Suprapubic skin (tissue), 4 donors: ENCODE data around the gene PRKCG.

Experiments
- CTCF ChIP-seq, 2 donors: fragments of 200-600 bp in 1 of 2; fragments of 450-650 bp in 1 of 2; sonication (generic) in 1 of 2; IDR thresholded peaks; one replicate each; pipeline ENCODE4 v1.5.1; 2016 to 2019; ENCODE audit warnings: antibody characterized with exemption in 2 of 2, mild to moderate bottlenecking in 1 of 2, moderate library complexity in 1 of 2
- EP300 ChIP-seq: sonication (generic); formaldehyde crosslinking; IDR thresholded peaks from one replicate; pipeline ENCODE4 v1.6.1; 2017; ENCODE audit warnings: antibody characterized with exemption
- POLR2A ChIP-seq, 2 donors: fragments of 450-650 bp; IDR thresholded peaks; one replicate each; pipeline ENCODE4 v1.6.1; 2017; ENCODE audit warnings: antibody characterized with exemption in 2 of 2, mild to moderate bottlenecking in 2 of 2, moderate library complexity in 2 of 2
- POLR2AphosphoS5 ChIP-seq, 3 donors: sonication (generic); formaldehyde crosslinking; IDR thresholded peaks; one replicate each; pipeline ENCODE4 v1.6.1; 2017; ENCODE audit warnings: antibody characterized with exemption in 3 of 3

GRCh38 chr19:53865918-53866864 is 15.8 kb upstream of the PRKCG start:
- TF ChIP-seq CTCF (IDR thresholded peaks at IDR 0.05) (no peak), POLR2A (IDR thresholded peaks at IDR 0.05) (peak in 1 of 2 donors; percentile 70), EP300 (no peak), POLR2AphosphoS5 (IDR thresholded peaks at IDR 0.05) (peak in 2 of 3 donors; percentile 76 to 77)
